ENCODE results near the gene RRP15. TPM values are rescaled to one million over a fixed set of nuclear protein-coding genes. Genes with fewer than 3 reads are reported as not detected.

RRP15 gene
- 10 to 100 TPM in 5 of 7 donors, 1 to 10 TPM in 2; 3.1 to 22.7 (median 16.1) TPM for total RNA-seq
- polyA plus RNA-seq, result 1 to 10 TPM; 2.2 to 3.3 (median 2.5) TPM
- long read RNA-seq, donor 1, full-length matches to known transcripts, result 10 of 16 reads
- long read RNA-seq, donor 1, partial matches to known transcripts, result 6 of 16 reads
- long read RNA-seq, donor 1, other reads (novel, unspliced or antisense), result 0 of 16 reads
- long read RNA-seq, donor 2, full-length matches to known transcripts, result 7 of 15 reads
- long read RNA-seq, donor 2, partial matches to known transcripts, result 8 of 15 reads
- long read RNA-seq, donor 2, other reads (novel, unspliced or antisense), result 0 of 15 reads

DNA sequence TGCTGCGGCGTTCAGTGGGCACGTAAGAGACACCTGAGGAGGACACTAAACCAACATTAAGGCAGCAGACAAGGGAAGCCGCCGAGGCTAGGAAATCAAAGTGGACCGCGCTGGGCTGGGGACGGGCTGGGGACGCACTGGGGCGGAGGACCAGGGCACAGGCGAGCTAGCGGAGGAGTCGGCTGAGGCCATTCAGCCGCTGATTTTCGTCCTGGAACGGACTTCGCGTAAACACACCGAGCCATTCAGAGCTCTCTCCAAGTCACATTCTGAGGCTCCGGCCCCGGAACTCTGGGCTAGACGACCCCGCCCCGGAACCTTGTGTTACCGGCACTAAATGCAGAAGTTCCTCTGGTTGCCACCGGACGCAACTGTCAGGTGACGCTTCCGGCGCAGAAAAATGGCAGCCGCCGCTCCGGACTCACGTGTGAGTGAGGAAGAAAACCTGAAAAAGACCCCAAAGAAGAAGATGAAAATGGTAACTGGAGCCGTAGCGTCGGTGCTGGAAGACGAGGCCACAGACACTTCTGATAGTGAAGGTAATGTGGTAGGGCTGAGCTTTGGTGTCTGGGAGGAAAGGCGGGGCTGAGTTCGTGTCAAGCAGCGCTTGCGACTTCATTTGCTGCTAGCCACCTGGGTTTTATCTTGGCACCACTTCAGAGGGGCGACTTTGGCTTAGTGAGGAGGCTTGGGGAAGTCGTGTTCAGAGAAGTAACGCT is at the start of gene RRP15:
Gene RRP15, plus strand, starts transcription at position 377 of the 719 bp plus-strand sequence. Its CDS starts 24 bp downstream, at position 401.
- H3K36me3 ChIP-seq, result no peaks in the 10 kb centered on the region
- peaks cover 0 to 8% (median 3%) of the 10 kb centered on the region in 8 donors for H3K9me3 ChIP-seq
- peak within 1 kb of the TSS; percentile 74 to 93 (median 88) for H3K4me3 ChIP-seq
- 0% methylated on average over 41 to 45 of the region's 45 CpGs for WGBS, 5 donors
- no peak for TF ChIP-seq POLR2A (IDR thresholded peaks at IDR 0.05)
- peak in 5 of 11 experiments; percentile 13 to 37 (median 16) for TF ChIP-seq CTCF (IDR thresholded peaks at IDR 0.05 in 8 of 11, conservative IDR thresholded peaks at IDR 0.05 in 3 of 11)
- TF ChIP-seq POLR2AphosphoS5 (IDR thresholded peaks at IDR 0.05), result peak; percentile 83 to 88 (median 85)
- H3K27me3 ChIP-seq (replicated peaks in 1 of 7), result peaks cover 0 to 8% (median 0%) of the 10 kb centered on the region in 7 donors
- intact Hi-C loops (cut with DNase I; ENCODE audit: low total_unique reads), result no loop called here
- DNase-seq, result peak; percentile 96
- H3K27ac ChIP-seq, result peak within 1 kb of the TSS; percentile 68 to 90 (median 80)
- H3K4me1 ChIP-seq, result peaks cover 11 to 47% (median 28%) of the 10 kb centered on the region in 6 donors

- peaks cover 0 to 13% (median 0%) of the 10 kb centered on the region in 7 donors for H3K27me3 ChIP-seq (replicated peaks in 1 of 7)
- no peak overlapping the region for H3K4me3 ChIP-seq
- no peaks in the 10 kb centered on the region for H3K36me3 ChIP-seq
- TF ChIP-seq CTCF (IDR thresholded peaks at IDR 0.05 in 8 of 11, conservative IDR thresholded peaks at IDR 0.05 in 3 of 11) (no peak), POLR2AphosphoS5 (IDR thresholded peaks at IDR 0.05) (no peak), POLR2A (IDR thresholded peaks at IDR 0.05) (no peak)
- intact Hi-C loops (cut with DNase I; ENCODE audit: low total_unique reads), result no loop called here
- no peaks in the 10 kb centered on the region for H3K4me1 ChIP-seq
- WGBS, 5 donors, result 78 to 86% (median 80%) methylated on average over 3 of the region's 3 CpGs
- H3K27ac ChIP-seq, result no peak overlapping the region
- DNase-seq, result no peak
- no peaks in the 10 kb centered on the region for H3K9me3 ChIP-seq
Observed at GRCh38 chr1:218242171-218242570, 42.9 kb upstream of the RRP15 start.

DNA sequence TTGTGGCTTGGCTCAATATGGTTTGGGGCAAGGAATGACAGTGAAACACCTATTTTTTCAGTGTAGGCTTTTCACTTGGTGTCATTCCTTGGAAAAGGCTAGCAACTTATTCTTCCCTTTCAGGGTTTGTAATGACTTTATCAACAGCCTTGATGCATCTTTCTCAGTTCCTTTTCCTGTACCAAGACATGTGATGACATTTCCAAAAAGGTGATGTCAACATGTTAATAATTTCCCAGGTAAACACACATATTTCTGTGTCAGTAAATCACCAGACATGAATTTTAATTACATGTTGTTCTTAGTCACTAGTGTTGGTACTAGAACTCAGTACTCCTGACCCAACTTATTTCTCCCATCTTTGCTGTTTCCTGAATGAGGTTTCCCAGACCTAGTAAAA is 37.8 kb upstream of the RRP15 start:
- H3K27me3 ChIP-seq (replicated peaks in 1 of 7), result peaks cover 0 to 33% (median 0%) of the 10 kb centered on the region in 7 donors
- no peaks in the 10 kb centered on the region for H3K36me3 ChIP-seq
- H3K9me3 ChIP-seq, result no peaks in the 10 kb centered on the region
- no peak overlapping the region for H3K4me3 ChIP-seq
- no peaks in the 10 kb centered on the region for H3K4me1 ChIP-seq
- no peak for TF ChIP-seq POLR2AphosphoS5 (IDR thresholded peaks at IDR 0.05)
- TF ChIP-seq CTCF (IDR thresholded peaks at IDR 0.05 in 8 of 11, conservative IDR thresholded peaks at IDR 0.05 in 3 of 11), result no peak
- TF ChIP-seq POLR2A (IDR thresholded peaks at IDR 0.05), result no peak
- intact Hi-C loops (cut with DNase I; ENCODE audit: low total_unique reads), result no loop called here
- no peak for DNase-seq
- no peak overlapping the region for H3K27ac ChIP-seq
